HG02610 (cell line): ENCODE measurements around the gene OR1E1.
"Not testable (repeated sequence)": the region's sequence is repeated elsewhere in the genome, so short reads cannot be mapped to it uniquely, and the experiment has no call there.

Experiments
- ATAC-seq: cut with Tn5 transposase; IDR thresholded peaks from one replicate; pipeline ENCODE4 v1.9.1; 2021; ENCODE audit warnings: mild to moderate bottlenecking, moderate library complexity; ENCODE audit not compliant: unreplicated experiment

Gene OR1E1, protein sequence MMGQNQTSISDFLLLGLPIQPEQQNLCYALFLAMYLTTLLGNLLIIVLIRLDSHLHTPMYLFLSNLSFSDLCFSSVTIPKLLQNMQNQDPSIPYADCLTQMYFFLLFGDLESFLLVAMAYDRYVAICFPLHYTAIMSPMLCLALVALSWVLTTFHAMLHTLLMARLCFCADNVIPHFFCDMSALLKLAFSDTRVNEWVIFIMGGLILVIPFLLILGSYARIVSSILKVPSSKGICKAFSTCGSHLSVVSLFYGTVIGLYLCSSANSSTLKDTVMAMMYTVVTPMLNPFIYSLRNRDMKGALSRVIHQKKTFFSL

DNA sequence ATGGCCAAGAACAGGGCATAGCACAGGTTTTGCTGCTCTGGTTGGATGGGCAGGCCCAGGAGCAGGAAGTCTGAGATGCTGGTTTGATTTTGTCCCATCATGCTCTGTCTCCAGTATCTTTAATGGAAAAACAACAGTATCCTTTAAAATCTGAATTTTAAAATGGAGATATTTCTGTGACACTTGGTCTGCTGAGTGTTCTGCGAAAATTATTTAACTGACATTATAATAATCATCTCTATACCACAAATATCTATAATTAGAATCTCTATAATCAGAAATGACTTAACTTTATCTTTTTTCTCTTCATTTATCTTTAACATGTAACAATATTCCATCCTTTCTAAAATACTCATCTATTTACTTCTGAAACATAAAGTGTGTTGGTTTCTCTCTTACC lies at the start of gene OR1E1:
Gene OR1E1, minus strand, starts transcription at position 101 of the 400 bp plus-strand sequence. Its CDS starts 0 bp downstream, at position 101.
- ATAC-seq: no peak

DNA sequence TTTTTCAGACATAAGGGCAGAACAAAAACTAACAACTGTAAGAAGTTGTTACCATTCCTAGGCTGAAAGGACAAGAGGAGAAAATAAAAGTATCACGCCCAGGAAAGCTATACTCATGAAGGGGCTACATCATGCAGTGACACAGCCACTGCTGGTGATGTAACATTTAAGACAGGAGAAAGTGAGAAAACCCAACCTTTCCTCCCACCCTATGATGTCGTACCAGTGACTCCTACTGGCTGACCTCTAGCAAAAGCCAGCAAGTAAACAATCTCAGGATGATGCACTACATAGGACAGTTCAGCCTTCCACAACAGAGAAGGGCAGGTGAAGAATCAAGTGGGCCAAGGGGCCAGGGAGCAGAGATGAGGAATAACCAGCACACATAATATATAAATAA lies 49.4 kb upstream of the OR1E1 start:
- no peak for ATAC-seq

DNA sequence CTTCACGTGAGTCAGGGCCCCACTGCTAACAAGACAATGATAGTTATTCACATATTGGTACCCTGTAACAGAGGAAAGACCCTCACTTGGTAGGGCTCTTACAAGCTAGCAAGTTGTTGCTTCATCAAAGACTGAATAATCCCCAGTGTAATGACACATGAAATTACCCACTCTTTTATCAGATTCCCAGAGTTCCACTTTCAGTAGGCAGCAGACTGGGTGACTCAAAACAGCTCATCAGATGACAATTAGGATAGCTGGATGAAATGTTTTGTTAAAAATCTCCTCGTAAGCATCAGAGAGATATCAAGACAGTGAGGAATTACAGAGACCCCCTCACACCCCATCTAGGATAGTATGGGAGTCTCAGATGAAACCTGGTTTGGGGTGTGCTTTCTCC lies 42.2 kb upstream of the OR1E1 start:
- no peak for ATAC-seq

DNA sequence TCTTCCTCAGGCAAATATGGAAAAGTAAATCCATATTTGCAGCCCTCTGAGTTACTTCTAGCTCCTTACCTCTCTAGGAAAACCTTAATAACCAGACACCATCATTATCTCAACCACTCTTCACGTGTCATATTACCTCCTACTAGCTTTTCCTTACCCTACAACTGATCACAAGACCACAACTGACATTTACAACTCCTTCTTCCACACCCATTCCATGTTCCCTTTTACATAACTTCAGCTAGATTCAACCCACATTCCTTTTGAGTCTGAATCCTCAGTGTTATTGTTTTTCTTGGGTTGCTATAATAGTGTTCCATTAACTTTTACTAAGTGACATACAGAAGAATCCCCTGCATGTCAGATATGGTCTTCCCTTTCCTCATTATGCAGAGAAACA lies 40.2 kb upstream of the OR1E1 start:
- ATAC-seq: no peak

DNA sequence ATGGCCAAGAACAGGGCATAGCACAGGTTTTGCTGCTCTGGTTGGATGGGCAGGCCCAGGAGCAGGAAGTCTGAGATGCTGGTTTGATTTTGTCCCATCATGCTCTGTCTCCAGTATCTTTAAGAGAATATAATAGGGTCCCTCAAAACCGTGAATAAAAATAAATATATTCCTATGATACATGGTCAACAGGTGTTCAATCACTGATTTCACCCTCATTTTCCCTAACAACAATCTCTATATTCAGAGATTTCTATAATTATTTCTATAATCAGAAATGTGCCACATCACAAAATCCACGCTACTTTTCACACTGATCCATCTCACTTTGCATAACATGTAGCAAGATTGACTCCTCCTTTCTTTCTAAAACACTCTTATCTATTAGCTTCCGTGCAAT lies 35.5 kb upstream of the OR1E1 start, which contains the start of gene OR1E2:
Gene OR1E2, minus strand, starts transcription at position 101 of the 400 bp plus-strand sequence. Its CDS starts 0 bp downstream, at position 101.
- no peak for ATAC-seq

DNA sequence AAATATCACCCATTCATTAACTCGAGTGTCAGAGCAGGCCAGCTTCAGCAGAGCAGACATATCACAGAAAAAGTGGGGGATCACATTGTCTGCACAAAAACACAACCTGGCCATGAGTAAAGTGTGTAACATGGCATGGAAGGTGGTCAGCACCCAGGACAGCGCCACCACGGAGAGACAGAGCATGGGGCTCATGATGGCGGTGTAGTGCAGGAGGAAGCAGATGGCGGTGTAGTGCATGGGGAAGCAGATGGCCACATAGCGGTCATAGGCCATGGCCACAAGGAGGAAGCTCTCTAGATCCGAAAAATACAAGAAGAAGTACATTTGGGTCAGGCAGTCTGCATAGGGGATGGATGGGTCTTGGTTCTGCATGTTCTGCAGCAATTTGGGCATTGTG lies 35.0 kb upstream of the OR1E1 start:
- not testable (repeated sequence) for ATAC-seq

DNA sequence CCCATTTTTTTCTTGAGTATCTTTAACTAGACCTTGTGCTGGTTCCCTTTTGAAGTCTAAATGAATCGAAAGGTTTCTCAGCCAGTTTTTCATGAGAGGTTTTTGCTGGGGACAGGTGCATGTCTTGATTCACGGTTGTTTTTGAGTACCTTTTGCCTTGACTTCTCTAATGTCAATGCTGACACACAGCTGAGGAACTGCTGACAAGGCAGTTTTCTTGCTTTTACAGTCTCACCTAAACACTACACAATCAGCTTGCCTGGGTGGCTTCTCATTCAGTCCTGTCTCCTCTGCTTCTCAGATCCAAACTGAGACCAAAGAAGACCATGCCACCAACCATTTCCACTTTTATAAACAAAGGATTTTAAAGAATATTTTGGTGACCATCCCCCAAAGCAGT lies 20.0 kb upstream of the OR1E1 start:
- ATAC-seq: no peak

DNA sequence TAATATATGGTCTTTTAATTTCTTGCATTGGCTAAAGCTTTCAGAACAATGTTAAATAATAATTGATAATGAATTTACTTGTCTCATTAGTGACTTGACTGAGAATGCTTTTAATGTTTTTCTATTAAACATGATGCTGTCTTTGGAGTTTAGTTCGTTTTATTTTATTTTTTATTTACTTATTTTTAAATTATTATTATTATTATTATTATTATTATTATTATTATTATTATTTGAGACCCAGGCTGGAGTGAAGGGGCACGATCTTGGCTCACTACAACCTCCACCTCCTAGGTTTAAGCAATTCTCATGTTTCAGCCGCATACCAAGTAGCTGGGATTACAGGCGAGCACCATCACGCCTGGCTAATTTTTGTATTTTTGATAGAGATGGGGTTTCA lies 17.4 kb upstream of the OR1E1 start:
- no peak for ATAC-seq

DNA sequence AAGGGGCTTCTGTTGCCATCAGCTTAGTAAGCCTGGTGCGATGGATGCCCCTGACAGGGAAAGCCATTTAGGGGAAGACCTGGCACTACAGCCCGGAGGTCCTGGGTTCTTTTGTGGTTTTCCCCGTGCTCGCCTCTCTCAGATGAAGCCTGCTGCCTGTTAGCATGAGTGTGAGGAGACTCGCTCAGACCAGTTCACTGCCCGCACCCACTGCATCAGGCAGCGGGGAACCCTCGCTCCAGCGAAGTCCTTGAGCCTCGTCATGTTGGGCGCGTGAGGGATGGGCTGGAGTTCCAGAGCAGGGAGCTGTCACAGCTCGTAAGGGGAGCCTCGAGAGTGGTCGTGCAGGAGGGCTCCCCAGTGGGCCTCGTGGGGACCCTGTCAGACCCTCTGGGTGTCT lies 14.0 kb upstream of the OR1E1 start:
- ATAC-seq: not testable (repeated sequence)

DNA sequence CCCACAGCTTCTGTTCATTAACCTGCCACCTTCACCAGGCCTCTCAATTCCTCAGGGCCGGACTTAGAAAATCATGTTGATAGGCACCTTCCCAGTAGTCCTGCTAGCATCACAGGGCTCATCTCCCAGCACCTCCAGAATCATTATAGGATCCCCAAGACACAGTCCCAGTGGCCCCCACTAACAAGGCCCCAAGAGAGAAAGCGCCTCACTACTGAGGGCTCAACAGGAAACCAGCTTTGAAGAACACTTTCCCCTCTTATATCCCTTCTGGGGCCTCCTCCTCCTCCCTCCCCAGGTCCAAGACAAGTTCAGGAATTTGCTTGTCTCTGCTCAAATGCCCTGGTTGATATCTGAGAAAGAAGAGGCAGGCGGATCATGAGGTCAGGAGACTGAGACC lies 12.9 kb upstream of the OR1E1 start, which contains the start of gene OR3A3:
Gene OR3A3, plus strand, starts transcription at position 301 of the 400 bp plus-strand sequence.
- no peak for ATAC-seq

DNA sequence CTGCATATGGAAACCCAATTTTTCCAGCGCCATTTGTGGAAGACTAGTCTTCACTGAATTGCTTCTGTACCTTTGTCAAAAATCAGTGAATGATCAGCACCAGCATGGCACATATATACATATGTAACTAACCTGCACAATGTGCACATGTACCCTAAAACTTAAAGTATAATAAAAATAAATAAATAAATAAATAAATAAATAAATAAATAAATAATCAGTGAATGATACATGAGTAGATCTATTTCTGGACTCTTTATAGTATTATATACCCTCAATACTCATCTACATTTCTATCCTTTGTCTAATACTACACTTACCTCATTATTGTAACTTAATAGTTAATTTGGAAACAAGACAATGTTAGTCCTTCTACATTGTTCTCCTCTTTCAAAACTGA lies 5.6 kb upstream of the OR1E1 start:
- ATAC-seq: not testable (repeated sequence)

DNA sequence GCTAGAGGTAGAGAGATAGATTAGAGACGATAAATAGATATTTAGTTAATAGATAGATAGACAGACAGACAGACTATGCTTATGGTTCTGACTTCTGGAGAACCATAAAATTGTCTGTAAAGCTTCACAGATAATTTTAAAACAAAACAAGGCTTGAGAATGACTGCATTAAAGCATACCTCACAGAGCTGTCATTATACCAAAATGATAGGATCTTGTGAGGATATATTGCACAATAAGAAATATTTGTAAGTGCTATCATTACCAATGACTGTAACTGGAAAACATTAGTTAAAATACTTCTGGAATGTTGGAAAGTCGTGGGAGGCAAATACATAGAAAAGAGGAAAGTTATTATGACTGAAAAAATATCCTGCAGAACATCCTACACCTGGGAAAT lies 3.6 kb upstream of the OR1E1 start:
- ATAC-seq: no peak

DNA sequence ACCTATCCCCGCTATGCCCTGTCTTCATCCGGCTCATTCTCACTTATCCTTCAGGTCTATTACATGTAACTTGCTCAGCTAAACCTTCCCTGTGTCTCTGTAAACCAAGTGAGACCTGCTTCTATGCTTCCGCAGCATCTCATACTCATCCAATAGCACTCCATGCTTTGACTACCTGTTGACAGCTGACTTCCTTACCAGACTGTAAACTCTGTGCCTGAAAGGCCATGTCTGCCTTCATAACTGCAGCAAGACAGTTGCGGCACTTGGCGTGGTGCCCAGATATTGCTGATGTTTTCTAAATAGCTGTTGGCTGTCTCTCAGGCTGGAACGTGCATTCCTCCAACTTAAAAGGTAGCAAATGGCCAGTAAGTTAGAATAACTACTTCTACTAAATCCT lies 1.8 kb upstream of the OR1E1 start:
- no peak for ATAC-seq

DNA sequence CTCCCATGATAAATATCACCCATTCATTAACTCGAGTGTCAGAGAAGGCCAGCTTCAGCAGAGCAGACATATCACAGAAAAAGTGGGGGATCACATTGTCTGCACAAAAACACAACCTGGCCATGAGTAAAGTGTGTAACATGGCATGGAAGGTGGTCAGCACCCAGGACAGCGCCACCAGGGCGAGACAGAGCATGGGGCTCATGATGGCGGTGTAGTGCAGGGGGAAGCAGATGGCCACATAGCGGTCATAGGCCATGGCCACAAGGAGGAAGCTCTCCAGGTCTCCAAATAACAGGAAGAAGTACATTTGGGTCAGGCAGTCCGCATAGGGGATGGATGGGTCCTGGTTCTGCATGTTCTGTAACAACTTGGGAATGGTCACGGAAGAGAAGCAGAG lies 409 bp downstream of the OR1E1 start:
- ATAC-seq: not testable (repeated sequence)

DNA sequence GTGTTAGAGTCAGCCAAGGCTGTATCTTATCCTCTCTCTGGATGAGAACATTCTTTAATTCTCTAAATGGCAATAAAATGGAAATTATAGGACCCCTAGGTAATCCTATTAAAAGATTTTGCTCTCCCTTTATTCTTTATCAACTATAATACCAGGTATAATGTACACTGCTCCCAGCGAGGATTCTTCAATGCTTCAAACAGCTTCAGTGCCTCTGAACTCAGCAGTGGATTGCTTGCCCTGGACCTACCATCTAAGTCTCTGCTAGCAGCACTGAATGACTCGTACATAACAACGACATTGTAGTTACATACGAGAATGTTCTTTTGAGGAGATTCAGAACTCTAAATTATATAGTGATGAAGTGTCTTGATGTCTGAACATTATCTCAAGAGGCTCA lies 8.4 kb downstream of the OR1E1 start:
- no peak for ATAC-seq

DNA sequence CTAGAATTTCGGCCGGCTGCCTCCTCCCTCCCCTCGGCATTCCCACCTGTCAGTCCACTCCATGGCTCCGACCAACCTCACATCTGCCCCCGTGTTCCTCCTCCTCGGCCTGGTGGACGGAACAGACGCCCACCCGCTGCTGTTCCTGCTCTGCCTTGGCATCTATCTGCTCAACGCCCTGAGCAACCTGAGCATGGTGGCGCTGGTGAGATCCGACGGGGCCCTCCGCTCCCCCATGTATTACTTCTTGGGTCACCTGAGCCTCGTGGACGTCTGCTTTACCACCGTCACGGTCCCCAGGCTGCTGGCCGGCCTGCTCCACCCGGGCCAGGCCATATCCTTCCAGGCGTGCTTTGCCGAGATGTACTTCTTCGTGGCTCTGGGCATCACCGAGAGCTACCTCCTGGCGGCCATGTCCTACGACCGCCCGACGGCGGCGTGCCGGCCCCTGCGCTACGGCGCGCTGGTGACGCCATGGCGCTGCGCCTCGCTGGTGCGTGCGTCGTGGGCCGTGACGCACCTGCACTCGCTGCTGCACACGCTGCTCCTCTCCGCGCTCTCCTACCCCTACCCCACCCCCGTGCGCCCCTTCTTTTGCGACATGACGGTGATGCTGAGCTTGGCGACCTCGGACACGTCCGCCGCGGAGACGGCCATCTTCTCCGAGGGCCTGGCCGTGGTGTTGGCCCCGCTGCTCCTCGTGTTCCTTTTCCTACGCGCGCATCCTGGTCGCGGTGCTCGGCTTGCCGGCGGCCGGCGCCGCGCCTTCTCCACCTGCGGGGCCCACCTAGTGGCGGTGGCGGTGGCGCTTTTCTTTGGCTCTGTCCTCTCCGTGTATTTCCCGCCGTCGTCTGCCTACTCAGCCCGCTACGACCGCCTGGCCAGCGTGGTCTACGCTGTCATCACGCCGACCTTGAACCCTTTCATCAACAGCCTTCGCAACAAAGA lies 12.1 kb downstream of the OR1E1 start, which contains the start of gene OR3A2:
Gene OR3A2, minus strand, starts transcription at position 440 of the 948 bp plus-strand sequence.
- ATAC-seq: no peak

DNA sequence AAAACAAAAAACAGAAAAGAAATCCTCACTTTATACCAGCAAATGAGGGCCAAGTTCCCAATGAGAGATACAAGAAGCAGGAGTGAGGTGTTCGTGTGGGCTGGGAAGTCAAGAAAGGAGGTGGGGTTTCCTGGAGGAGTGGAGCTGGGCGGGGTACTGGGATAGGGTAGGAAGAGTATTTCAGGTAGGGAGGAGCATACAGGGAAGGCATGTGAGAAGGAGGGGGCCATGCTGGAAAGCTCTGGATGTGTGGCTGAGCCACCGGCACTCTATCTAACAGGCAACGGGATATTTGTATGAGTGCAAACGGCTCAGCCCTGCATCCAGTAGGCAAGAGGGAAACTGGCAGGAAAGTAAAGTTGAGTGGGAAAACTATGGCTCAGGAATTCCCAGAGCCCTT lies 16.3 kb downstream of the OR1E1 start:
- ATAC-seq: no peak

DNA sequence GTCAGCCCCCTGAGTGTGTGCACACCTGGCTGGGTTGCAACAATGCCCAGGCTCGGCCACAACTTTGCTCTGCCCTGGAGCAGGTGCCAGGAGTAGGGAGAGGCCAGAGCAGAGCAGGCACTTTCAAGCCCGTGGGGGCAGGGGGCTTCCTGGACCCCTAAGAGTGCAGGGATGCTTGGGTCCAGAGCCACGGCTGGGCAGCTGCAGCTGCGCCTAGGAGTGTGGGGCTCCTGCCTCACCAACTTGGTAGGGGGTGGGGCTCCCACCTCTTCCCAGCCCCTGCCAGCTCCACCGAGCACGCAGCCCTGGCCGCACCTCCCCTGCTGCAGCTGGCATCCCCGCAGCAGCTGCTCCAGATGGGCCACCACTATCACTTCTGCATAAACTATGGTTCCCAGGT lies 19.9 kb downstream of the OR1E1 start:
- ATAC-seq: no peak

DNA sequence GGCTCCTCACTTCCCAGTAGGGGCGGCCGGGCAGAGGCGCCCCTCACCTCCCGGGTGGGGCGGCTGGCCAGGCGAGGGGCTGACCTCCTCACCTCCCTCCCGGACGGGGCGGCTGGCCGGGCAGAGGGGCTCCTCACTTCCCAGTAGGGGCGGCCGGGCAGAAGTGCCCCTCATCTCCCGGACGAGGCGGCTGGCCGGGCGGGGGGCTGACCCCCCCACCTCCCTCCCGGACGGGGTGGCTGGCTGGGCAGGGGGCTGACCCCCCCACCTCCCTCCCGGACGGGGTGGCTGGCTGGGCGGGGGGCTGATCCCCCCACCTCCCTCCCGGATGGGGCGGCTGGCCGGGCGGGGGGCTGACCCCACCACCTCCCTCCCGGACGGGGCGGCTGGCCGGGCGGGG lies 27.0 kb downstream of the OR1E1 start:
- not testable (repeated sequence) for ATAC-seq
